ENCODE data around the gene PNKP.

PNKP gene

GRCh38 chr19:49864890-49865289 lies 2.5 kb downstream of the PNKP start:
- no peaks in the 10 kb centered on the region for H3K9me3 ChIP-seq (ENCODE audit: low read length)
- peaks cover 23% of the 10 kb centered on the region for H3K4me1 ChIP-seq (ENCODE audit: insufficient read depth, low read length)
- no peaks in the 10 kb centered on the region for H3K27me3 ChIP-seq (ENCODE audit: insufficient read depth, low read length)
- H3K36me3 ChIP-seq (ENCODE audit: insufficient read depth, low read length): peaks cover 47% of the 10 kb centered on the region
- H3K4me3 ChIP-seq (ENCODE audit: low read length): no peak overlapping the region
- H2AFZ ChIP-seq (ENCODE audit: low read depth, low read length): no peak overlapping the region

DNA sequence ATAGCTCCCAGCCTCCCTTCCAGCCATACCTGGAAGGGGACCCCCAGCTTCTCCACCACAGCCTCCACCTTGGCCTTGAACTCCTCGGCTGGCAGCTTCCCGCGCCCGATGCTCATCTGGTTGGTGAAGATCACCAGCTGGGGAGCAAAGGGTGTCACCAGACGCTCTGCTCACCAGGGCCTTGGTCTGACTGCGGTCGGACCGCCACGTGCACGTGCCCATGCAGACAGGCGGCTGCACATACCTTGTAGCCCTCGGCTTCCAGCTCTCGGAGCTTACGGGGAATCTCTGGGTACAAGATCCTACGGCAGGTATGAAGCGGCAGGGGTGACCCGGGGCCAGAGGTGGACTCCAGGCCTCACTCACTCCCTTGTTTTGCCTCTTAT lies 3.4 kb downstream of the PNKP start:
- Histone ChIP-seq H3K4me1 (ENCODE audit: insufficient read depth, low read length) (peaks cover 20% of the 10 kb centered on the region), H3K27me3 (ENCODE audit: insufficient read depth, low read length) (no peaks in the 10 kb centered on the region), H3K4me3 (ENCODE audit: low read length) (no peak overlapping the region), H2AFZ (ENCODE audit: low read depth, low read length) (no peak overlapping the region), H3K36me3 (ENCODE audit: insufficient read depth, low read length) (peaks cover 52% of the 10 kb centered on the region), H3K9me3 (ENCODE audit: low read length) (no peaks in the 10 kb centered on the region)

DNA sequence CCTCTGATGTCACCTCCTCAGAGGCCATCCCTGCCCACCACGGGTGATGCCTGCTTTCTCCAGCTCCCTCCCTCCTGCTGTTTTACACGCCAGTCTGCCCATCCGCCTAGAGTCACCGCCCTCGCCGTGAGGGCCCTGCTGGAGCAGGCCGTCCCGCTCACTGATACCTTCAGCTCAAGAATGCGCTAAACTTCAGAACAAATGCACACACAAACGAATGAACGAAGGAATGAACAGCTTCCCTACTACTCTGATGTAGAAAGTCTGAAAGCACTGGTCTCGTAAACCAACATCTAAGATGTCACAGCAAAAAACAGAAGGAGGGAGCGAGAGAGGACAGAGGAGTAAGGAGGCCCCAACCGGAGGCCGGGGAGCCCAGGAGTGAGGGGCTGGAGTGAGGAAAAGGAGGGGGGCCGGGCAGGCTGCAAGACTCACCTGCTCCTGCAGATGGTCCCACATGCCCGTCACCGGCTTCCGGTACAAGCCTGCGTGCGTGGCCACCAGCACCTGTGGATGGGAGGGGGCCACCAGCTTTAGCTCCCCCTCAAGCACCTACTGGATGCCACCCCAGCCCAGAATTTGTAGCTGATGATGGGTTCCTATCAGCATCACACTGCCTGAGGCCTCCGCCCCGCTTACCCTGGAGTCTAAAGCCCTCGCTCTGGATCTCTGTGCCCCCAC lies 4.0 kb downstream of the PNKP start:
- no peaks in the 10 kb centered on the region for H3K9me3 ChIP-seq (ENCODE audit: low read length)
- peaks cover 57% of the 10 kb centered on the region for H3K36me3 ChIP-seq (ENCODE audit: insufficient read depth, low read length)
- H2AFZ ChIP-seq (ENCODE audit: low read depth, low read length): no peak overlapping the region
- H3K4me1 ChIP-seq (ENCODE audit: insufficient read depth, low read length): peaks cover 17% of the 10 kb centered on the region
- H3K4me3 ChIP-seq (ENCODE audit: low read length): no peak overlapping the region
- no peaks in the 10 kb centered on the region for H3K27me3 ChIP-seq (ENCODE audit: insufficient read depth, low read length)

- Histone ChIP-seq H2AFZ (ENCODE audit: low read depth, low read length) (no peak overlapping the region), H3K27me3 (ENCODE audit: insufficient read depth, low read length) (no peaks in the 10 kb centered on the region), H3K4me1 (ENCODE audit: insufficient read depth, low read length) (peaks cover 15% of the 10 kb centered on the region), H3K4me3 (ENCODE audit: low read length) (no peak overlapping the region), H3K9me3 (ENCODE audit: low read length) (no peaks in the 10 kb centered on the region), H3K36me3 (ENCODE audit: insufficient read depth, low read length) (peaks cover 64% of the 10 kb centered on the region)
These were observed 4.8 kb downstream of the PNKP start for GRCh38 chr19:49862391-49863253.

GRCh38 chr19:49861541-49862378 lies 5.6 kb downstream of the PNKP start:
- peaks cover 72% of the 10 kb centered on the region for H3K36me3 ChIP-seq (ENCODE audit: insufficient read depth, low read length)
- peaks cover 14% of the 10 kb centered on the region for H3K4me1 ChIP-seq (ENCODE audit: insufficient read depth, low read length)
- no peaks in the 10 kb centered on the region for H3K27me3 ChIP-seq (ENCODE audit: insufficient read depth, low read length)
- H3K4me3 ChIP-seq (ENCODE audit: low read length): no peak overlapping the region
- no peak overlapping the region for H2AFZ ChIP-seq (ENCODE audit: low read depth, low read length)
- no peaks in the 10 kb centered on the region for H3K9me3 ChIP-seq (ENCODE audit: low read length)

DNA sequence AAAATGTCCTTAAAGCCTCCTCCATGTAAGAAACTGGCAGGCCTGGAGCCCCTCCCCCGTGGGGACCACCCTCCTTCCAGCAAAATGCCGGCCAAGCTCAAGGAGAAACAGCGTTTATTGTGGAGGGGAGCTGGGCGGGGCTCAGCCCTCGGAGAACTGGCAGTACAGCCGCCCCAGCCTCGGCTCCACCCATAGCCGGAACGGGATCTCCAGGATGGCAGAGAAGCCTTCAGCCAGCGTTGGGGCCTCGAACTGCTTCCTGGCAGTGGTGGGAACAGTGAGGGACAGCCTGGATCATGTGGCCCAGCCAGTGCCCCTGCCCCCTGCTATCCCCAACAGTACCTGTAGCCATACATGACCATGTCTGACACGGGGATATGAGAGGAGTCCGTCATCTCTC lies 6.3 kb downstream of the PNKP start:
- no peaks in the 10 kb centered on the region for H3K9me3 ChIP-seq (ENCODE audit: low read length)
- no peaks in the 10 kb centered on the region for H3K27me3 ChIP-seq (ENCODE audit: insufficient read depth, low read length)
- H3K36me3 ChIP-seq (ENCODE audit: insufficient read depth, low read length): peaks cover 78% of the 10 kb centered on the region
- no peak overlapping the region for H2AFZ ChIP-seq (ENCODE audit: low read depth, low read length)
- no peak overlapping the region for H3K4me3 ChIP-seq (ENCODE audit: low read length)
- peaks cover 7% of the 10 kb centered on the region for H3K4me1 ChIP-seq (ENCODE audit: insufficient read depth, low read length)

DNA sequence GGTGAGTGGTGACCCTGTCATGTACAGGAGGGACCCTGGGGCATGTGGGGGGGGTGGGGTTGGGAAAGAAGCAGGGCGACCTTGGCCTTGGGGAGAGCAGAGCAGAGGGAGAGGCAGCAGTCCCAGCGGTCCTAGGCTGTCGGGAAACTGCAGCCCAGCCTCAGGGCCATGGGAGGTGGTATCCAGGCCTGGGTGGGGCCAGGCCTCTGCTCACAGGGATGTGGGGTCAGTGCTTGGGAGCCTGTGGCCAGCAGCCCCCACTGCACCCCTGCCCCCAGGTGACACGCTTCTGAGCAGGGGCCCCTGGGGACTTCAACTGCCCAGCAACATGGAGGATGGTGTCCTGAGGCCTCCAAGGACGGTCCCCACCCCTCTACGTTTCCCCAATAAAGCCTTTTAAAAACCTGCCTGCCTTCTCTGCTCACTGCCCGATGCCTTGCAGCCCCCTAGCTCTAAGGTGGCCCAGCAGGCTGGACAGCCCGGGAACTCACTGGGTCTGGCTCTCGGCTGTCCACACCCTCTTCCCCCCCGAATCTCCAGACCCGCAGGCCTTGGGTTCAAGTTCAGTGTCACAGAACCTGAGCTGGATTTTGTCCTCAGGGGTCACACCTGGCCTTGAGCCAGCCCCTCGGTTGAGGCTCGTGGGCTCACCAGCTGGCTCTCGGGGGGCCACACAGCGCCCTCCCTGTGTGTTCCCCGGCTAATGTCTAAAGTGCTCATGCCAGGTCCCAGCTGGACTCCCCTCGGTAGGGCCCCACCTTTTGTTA lies 6.9 kb downstream of the PNKP start:
- H2AFZ ChIP-seq (ENCODE audit: low read depth, low read length): no peak overlapping the region
- H3K4me1 ChIP-seq (ENCODE audit: insufficient read depth, low read length): peaks cover 2% of the 10 kb centered on the region
- no peaks in the 10 kb centered on the region for H3K9me3 ChIP-seq (ENCODE audit: low read length)
- H3K27me3 ChIP-seq (ENCODE audit: insufficient read depth, low read length): no peaks in the 10 kb centered on the region
- H3K4me3 ChIP-seq (ENCODE audit: low read length): no peak overlapping the region
- peaks cover 84% of the 10 kb centered on the region for H3K36me3 ChIP-seq (ENCODE audit: insufficient read depth, low read length)

DNA sequence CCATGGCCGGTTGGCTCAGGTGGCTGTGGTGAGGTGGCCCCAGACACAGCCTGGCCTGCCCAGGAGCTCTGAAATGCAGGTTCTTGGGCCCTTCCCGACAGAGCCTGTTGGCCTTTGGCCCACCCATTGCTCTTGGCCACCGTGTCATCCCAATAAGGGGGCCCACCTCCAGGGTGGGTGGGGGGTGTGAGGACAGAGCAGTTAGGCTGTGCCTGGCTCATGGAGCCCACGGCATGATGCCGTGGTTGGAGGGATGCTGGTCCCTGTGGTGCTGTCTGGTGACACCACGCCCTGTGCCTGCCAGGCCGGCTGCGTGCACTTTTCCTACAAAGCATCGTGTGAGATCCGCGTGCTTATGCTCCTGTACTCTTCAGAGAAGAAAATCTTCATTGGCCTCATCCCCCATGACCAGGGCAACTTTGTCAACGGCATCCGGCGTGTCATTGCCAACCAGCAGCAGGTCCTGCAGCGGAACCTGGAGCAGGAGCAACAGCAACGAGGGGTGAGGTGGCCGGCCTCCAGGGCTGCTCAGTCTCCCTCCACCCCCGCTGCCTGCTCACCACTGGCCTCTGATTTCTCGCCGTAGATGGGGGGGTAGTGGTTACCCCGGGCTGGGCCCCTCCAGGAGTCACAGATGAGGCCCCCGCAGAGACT lies 7.6 kb downstream of the PNKP start:
- no peak overlapping the region for H3K4me3 ChIP-seq (ENCODE audit: low read length)
- peaks cover 88% of the 10 kb centered on the region for H3K36me3 ChIP-seq (ENCODE audit: insufficient read depth, low read length)
- H3K27me3 ChIP-seq (ENCODE audit: insufficient read depth, low read length): no peaks in the 10 kb centered on the region
- H2AFZ ChIP-seq (ENCODE audit: low read depth, low read length): no peak overlapping the region
- no peaks in the 10 kb centered on the region for H3K4me1 ChIP-seq (ENCODE audit: insufficient read depth, low read length)
- H3K9me3 ChIP-seq (ENCODE audit: low read length): no peaks in the 10 kb centered on the region

DNA sequence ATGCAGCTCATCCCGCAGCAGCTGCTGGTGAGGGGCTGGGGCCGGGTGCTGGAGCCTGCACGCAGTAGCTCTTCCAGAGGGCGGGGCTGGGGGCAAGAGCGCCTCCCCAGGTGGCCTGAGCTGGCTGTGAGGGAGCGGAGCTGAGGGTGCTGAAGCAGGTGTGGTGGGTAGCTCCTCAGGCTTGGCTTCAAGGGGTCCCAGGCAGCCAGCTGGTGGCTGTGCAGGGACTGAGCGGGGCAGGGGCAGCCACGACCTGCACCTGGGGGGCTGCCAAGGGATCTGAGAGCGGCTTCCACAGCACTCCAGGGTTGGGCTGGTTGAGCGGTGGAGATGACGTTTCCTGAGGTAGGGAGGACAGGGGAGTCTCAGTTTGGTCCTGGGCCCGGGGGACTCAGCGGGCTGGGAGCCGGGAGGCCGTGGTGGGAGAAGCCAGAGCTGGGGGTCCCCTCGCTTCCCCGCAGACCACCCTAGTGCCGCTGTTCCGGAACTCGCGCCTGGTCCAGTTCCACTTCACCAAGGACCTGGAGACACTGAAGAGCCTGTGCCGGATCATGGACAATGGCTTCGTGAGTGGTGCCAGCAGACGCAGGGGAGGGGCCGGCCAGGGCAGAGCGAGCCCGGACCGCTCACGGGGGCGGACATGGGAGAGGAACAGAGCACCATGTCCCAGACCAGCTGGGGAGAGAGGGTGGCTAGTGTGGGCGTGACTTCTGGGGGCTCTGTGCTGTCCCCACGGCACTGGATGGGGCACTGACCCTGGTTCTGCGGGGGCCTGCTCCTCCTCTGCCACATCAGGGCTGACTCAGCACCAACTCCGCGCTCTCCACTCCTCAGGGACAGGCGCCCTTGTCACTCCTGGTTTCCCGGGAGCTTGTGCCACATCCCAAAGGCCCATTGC lies 9.0 kb downstream of the PNKP start:
- Histone ChIP-seq H3K4me1 (ENCODE audit: insufficient read depth, low read length) (no peaks in the 10 kb centered on the region), H3K9me3 (ENCODE audit: low read length) (no peaks in the 10 kb centered on the region), H3K36me3 (ENCODE audit: insufficient read depth, low read length) (peaks cover 84% of the 10 kb centered on the region), H2AFZ (ENCODE audit: low read depth, low read length) (no peak overlapping the region), H3K27me3 (ENCODE audit: insufficient read depth, low read length) (no peaks in the 10 kb centered on the region), H3K4me3 (ENCODE audit: low read length) (no peak overlapping the region)

DNA sequence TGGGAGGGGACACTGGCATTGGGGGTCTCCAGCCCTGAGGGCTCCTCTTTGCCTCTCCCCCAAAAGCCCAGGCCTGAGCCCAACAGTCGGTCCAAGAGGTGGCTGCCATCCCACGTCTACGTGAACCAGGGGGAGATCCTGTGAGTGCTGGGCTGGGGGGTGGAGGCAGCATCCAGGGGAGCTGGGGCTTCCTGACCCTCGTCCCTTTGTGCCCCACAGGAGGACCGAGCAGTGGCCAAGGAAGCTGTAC lies 9.6 kb downstream of the PNKP start:
- Histone ChIP-seq H3K4me1 (ENCODE audit: insufficient read depth, low read length) (peaks cover 4% of the 10 kb centered on the region), H2AFZ (ENCODE audit: low read depth, low read length) (no peak overlapping the region), H3K4me3 (ENCODE audit: low read length) (no peak overlapping the region), H3K9me3 (ENCODE audit: low read length) (no peaks in the 10 kb centered on the region), H3K27me3 (ENCODE audit: insufficient read depth, low read length) (no peaks in the 10 kb centered on the region), H3K36me3 (ENCODE audit: insufficient read depth, low read length) (peaks cover 82% of the 10 kb centered on the region)

- H3K9me3 ChIP-seq (ENCODE audit: low read length): no peaks in the 10 kb centered on the region
- no peak overlapping the region for H3K4me3 ChIP-seq (ENCODE audit: low read length)
- H3K4me1 ChIP-seq (ENCODE audit: insufficient read depth, low read length): peaks cover 9% of the 10 kb centered on the region
- no peak overlapping the region for H2AFZ ChIP-seq (ENCODE audit: low read depth, low read length)
- peaks cover 83% of the 10 kb centered on the region for H3K36me3 ChIP-seq (ENCODE audit: insufficient read depth, low read length)
- H3K27me3 ChIP-seq (ENCODE audit: insufficient read depth, low read length): no peaks in the 10 kb centered on the region
These were observed 10.1 kb downstream of the PNKP start for GRCh38 chr19:49857061-49857837.
